HG03457 (cell line): ENCODE data around the gene SRRT.
"Not testable (repeated sequence)": the region's sequence is repeated elsewhere in the genome, so short reads cannot be mapped to it uniquely, and the experiment has no call there.

Experiments
- ATAC-seq: cut with Tn5 transposase; IDR thresholded peaks from one replicate; pipeline ENCODE4 v1.9.1; 2021; ENCODE audit warnings: moderate number of reproducible peaks; ENCODE audit not compliant: unreplicated experiment

The SRRT gene

DNA sequence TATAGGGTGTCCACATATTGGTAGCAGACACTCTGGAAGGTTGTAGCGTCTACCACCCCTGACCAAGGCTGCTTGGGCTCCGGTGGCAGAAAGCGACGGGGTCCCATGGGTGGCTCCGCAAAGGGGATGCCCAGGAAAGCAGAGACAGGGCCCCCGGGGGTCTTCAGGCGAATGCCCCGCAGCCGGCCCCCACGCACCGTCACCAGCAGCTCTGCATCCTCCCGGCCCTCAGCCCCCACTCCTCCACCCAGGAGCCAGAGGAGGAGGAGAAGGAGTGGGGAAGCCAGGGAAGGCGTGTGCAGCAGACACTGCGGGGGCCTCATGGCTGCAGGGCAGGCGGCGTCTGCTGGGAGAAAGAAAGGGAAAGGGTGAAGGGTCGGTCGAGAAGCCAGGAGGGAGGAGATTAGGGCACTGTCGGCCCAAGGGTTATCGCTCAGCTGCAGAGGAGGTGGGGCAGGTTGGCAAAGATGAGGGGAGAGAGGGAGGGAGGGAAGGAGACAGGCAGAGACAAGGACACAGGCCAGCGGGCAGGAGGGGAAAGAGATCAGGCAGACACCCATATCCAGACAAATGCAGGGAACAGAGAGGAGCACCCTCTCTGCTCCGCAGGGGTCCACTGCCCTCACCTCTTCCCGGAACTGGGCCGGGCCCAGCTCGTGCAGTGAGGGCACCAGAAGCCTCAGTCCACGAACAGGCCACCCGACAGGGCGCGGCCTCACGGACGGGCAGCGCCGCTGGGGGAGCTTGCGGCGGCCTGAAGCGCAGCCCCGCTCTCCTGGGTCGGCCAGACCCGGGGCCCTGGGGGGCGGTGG is 19.2 kb downstream of the SRRT start:
- no peak for ATAC-seq

DNA sequence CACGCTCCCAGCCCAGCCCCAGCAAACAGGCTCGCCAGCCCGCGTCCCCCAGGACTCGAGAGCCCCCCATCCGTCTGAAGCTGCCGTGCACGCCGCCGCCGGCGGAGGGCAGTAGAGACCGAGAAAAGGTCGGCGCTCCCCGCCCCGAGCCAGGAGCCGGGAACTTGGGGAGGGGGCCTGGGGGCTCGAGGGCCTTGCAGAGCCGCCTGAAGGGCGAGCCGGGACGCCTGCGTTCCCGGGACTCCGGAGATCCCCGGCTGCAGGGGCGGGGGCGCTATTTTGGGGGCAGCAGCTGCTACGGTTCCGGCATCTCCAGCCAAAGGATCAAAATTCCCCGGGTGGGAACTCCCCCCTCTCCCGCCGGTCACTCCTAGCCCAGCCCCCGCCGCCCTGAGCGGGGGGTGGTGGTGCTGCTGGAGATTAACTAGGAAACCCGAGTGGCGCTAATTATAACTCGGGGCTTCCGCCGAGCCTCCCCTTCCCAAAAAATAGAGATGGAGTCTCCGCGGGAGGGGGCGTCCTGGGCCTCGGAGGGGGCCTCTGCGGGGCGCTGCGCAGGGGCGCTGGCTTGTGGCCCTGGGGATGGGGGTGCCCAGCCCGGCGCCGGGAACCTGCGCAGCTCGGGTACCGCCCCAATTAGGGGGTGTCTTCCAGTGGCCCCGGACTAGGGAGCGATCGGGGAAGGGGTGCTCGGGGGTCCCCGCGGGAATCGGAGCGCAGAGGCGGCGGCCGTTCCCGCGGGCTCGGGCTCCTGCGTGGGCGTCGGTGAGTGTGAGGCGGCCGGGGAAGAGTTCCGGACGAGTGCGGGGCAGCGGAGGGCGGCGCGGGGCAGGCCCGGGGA is 20.2 kb downstream of the SRRT start:
- ATAC-seq: no peak

DNA sequence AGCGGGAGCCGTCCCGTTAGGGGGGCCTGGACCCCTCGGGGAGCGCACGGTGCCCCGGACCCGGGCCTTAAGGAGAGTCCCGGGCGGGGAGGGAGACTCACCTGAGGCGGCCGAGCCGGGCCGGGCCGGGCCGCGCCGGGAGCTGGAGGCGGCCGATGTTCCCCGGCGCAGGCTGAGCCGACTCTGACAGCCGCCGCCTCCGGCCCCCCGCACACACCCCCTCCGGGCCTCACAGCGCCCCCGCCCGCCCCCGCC is 20.7 kb downstream of the SRRT start, which contains the start of gene ACHE:
ACHE (minus strand) TSS at position 188 of the 255 bp plus-strand sequence. CDS start 1,656 bp downstream, outside the sequence.
- no peak for ATAC-seq

DNA sequence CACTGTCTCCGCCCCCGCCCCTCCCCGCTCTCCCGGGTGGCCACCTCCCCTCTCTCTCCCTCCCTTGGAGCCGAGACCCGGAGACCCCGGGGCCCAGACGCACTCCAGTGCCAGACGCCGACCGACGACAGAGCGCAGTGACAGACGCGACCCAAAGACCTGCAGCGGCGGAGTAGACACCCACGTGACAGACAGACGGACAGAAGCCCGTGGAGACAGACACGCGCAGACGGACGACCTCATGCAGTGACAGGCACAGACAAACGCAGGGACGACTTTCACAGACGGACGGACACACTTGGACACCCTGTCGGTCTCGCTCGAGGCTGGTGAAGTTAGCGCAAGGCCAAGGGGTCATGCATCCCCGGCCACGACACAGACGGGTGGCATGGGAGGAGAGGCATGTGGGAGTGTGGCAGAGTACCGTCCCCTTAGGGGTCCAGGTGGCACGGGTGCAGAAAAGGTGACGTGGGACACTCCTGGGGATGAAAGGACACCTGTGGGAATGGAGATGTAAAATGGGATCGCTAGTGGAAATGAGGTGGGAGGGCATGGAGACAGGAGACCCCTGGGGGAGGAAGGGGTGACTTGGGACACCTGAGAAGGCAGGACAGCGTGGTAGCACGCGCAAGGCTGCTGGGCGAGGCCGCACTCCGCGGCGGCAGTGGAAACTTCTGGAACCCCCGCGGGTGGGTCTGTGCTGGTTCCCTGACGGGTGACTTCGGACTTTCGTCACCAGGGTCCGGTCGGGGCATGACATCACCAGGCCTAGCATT is 21.2 kb downstream of the SRRT start:
- ATAC-seq: no peak

DNA sequence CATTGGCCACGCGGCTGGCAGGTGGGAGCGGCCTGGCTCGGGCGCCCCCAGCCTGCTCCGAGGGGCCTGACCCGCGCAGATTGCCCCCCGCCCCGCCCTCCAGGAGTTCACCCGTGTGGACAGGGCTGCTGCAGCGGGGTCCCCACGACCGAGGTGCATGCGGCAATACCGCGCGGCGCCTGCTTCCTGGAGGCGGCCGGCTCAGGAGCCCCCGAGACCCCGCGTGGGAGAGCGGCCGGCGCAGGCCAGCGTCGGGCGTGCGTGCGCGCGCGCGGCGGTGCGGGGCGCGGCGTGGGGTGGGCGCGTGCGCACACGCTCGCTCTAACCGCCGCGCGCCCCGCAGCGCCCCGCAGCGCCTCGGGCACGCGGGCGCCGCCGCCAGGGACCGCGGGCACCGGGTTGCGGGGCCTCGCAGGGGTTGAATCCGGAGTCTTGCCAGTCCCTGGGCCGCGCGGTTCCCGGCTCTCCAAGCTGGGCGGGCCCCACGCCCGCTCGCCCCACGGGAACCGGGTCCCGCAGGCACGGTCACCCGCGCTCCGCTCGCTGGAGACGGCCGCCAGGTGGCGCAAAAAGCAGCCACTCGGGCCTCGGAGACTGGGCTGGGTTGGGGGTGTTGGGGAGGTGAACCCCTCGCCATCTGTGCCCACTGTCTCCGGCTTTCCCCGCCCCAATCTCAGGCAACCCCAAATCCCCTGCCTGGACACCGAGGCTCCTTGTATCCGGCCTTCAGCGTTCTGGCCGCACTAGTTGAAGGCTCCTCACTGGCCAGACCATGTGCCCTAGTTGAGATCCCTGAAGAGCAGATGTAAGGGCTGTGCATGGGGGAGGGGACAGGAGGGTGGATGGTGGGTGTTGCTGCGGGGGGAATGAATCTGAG is 22.1 kb downstream of the SRRT start:
- no peak for ATAC-seq

DNA sequence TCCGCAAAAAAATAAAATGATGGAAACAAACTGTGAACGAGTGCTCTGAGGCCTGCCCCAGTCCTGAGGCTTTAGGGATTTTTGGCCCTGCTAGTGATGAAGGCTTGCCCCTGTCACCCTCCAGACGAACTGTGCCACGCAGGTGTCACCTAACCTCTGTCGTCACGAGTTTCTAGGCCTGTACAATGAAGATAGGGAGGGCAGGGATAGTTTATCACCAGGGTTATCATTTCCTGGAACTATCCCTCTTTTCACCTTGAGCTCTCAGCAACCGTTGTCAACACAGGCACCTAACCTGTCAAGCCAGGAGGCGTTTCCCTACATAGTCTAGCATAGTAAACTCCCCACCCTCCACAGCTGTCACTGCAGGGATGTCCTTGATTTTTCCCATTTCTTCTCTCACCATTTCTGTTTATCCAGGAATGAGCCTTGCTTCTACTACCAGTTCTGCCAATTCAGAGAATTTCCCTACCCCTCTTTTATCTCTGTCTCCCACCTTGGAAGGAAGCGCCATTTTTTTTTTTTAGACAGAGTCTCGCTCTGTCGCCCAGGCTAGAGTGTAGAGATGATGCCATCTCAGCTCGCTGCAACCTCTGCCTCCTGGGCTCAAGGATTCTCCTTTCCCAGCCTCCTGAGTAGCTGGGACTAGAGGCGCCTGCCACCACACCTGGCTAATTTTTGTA is 23.0 kb downstream of the SRRT start:
- no peak for ATAC-seq

DNA sequence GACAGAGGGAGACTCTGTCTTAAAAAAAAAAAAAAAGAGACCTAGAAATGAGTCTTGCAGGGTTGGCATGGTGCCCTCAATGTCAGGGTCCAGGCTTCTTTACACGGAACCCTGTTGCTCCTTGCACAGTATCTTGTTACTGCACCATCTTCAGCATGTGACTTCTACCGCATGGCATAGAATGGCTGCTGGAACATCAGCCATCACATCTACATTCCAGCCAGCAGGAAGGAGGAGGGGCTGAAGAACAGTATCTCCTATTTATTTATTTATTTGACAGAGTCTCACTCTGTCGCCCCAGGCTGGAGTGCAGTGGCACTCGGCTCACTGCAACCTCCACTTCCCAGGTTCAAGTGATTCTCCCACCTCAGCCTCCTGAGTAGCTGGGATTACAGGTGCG is 24.5 kb downstream of the SRRT start:
- ATAC-seq: no peak

DNA sequence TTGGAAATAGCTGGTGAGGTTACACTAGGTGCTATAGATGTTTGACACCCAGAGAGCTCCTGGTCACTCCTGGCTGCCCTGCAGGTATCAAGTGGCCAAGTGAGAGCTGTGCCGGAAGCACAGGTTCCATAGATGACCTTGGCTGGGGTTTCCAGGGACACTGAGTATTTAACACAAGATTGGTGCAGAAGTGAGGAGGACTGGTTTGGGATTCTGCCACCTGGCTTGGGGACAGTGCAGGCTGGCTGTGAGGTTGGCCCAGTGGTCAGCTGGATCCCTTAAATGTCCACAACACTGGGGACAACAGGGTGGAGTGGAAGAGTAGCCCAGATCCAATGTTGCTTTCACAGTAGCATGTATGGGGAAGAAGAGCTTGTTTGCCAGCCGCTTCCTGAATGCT is 26.1 kb downstream of the SRRT start:
- no peak for ATAC-seq

DNA sequence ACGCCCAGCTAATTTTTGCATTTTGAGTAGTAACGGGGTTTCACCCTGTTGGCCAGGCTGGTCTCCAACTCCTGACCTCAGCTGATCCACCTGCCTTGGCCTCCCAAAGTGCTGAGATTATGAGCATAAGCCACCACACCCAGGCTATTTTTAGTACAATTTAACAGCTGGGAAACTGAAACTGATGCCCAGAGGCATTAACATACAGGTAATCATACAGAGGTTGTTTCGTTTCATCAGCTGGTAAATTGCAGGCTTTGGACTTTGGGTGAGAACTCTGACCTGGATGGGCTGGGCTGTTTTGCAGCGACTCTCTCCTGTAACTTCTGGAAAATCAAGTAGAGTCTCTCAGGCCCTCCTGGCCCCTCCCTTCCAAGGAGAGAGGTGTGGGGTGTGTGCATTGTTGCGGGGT is 27.0 kb downstream of the SRRT start:
- ATAC-seq: no peak

DNA sequence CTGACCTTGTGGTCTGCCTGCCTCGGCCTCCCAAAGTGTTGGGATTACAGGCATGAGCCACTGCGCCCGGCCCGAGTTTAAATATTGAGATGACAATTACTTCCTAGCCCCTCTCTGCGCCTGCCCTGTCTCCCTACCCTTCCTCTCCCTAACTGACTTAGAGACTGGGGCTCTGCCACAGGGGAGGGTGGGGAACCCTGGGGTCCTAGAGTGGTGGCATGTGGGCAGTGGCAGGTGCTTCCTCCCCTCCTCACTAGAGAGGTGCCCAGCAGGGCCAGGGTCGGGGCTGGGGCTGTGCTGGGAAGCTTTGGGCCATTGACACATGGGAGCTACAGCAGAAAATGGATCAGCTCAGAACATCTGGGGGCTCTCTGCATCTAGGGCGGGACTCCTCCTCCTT is 27.7 kb downstream of the SRRT start:
- no peak for ATAC-seq

DNA sequence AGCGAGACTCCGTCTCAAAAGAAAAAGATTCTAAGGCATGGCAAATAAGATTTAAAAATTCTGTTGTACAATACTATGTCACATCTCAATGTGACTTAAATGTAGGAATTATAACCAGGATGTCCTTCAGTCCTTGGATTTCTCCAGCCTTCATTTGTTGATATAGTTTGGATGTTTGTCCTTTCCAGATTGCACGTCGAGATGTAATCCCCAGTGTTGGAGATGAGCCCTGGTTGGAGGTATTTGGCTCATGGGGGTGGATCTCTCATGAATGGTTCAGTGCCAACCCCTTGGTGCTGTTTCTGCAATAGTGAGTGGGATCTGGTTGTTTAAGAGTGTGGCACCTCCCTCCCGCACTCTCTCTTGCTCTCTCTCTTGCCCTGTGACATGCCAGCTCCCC is 33.6 kb downstream of the SRRT start:
- ATAC-seq: no peak

DNA sequence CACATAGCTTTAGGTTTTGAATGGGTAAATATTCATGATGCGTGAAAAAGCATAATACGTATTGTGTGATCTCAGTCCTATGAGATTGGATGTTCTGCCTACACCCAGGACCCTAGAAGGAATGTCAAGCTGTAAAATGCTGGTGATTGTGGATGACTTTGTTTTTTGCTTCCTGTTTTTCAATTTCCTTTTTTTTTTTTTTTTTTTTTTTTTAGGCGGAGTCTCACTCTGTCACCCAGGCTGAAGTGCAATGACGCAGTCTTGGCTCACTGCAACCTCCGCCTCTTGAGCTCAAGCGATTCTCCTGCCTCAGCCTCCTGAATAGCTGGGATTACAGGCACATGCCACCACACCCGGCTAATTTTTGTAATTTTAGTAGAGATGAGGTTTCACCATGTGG is 35.5 kb downstream of the SRRT start:
- ATAC-seq: not testable (repeated sequence)

DNA sequence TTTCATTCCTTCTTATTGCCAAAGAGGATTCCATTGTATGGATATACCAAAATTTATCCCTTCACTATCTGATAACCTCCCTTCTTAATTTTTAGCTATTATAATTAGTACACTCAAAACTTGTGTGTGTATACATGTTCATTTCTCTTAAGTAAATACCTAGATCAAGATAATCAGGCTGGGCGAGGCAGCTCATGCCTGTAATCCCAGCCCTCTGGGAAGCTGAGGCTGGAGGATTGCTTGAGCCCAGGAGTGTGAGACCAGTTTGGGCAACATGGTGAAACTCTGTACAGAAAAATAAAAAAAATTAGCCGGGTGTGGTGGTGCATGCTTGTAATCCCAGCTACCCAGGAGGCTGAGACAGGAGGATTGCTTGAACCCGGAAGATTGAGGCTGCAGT is 36.6 kb downstream of the SRRT start:
- ATAC-seq: no peak

DNA sequence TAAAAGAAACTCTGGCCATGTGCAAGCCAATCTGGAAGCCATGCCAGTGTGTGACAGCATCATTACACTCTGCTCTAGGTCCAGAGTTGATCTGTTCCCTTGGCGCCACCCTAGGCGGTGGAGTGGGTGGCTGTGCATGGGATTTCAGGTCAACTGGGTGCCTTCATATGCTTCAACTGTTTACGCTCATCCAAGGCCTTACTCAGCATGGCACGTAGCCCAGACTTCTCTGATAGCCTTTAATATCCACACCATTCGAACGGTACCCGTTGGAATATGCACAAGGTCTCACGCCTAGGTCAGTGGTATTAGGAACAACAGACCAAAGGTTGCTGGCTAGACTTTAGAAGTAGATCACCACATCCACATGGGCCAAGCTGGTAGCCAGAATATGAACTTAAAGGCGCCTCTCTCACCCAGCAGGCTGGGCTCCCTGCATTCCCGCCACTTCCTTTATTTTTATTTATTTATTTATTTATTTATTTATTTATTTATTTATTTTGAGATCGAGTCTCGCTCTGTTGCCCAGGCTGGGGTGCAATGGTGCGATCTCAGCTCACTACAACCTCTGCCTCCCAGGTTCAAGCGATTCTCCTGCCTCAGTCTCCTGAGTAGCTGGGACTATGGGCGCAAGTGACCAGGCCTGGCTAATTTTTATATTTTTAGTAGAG is 39.4 kb downstream of the SRRT start:
- ATAC-seq: no peak

DNA sequence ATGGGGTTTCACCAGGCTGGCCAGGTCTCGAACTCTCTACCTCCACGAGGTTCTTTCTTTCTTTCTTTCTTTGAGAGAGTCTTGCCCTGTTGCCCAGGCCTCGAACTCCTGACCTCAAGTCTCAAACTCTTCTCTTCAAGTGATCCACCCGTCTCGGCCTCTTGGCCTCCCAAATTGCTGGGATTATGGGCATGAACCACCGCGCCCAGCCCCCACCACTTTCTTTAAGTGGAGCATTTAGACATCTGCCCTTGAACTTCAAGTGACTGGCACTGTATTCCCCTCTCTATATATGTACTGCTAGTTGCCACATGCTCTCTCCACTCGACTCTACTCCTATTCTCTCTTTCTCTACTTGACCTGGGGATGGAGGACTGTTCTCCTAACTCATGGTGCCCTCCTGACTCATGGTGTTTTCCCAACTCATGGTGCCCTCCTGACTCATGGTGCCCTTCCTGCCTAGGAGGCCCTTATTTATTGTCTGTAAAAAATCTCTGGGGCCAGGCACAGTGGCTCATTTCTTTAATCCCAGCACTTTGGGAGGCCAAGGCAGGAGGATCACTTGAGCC is 40.1 kb downstream of the SRRT start:
- no peak for ATAC-seq

DNA sequence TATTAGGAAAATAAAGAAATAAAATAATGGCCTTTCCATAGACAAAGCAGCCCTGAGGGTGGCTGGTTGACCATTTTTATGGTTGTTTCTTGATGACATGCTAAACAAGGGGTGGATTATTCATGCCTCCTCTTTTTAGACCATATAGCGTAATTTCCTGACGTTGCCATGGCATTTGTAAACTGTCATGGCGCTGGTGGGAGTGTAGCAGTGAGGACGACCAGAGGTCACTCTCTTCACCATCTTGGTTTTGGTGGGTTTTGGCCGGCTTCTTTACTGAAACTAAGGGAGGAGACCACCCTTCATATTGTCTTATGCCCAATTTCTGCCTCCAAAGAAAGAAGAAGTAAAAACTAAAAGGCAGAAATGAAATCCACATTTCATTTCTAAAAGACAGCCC is 44.4 kb downstream of the SRRT start:
- ATAC-seq: not testable (repeated sequence)

DNA sequence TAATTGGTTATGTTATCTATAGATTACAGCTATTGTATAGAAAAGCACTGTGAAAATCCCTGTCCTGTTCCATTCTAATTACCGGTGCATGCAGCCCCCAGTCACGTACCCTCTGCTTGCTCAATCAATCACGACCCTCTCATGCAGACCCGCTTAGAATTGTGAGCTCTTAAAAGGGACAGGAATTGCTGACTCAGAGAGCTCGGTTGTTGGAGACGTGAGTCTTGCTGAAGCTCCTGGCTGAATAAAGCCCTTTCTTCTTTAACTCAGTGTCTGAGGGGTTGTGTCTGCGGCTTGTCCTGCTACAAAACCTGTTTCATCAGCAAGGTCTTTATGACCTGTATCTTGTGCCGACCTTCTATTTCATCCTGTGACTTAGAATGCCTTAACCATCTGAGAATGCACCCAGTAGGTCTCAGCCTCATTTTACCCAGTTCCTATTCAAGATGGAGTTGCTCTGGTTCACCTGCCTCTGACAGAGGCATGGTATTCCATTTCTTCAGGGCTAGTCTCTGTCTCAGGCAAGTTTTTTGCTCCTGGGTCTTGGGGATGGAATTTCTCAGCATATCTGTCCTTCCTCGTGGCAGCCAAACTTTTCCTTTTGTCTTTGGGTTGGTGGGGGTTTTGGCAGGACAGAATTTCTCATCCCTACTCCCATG is 45.0 kb downstream of the SRRT start:
- ATAC-seq: not testable (repeated sequence)

DNA sequence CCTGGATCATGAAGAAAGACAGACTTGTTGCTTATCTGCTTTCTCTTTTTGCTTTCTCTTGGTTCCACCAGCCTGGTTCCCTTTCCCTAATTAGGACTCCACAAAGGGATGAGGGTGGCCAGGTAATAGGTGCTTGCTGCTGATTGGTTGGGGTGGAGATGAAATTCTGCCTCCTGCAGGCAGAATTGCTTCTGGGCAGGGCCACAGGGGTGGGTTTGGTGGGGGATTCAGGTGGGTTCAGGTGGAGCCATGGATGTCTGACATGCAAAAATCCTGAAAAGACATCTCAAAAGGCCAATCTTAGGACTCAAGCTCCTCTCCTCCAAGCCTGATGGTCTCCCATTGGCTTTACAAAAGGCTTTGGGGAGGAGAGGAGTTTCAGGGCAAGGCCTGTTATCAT is 46.1 kb downstream of the SRRT start:
- no peak for ATAC-seq

DNA sequence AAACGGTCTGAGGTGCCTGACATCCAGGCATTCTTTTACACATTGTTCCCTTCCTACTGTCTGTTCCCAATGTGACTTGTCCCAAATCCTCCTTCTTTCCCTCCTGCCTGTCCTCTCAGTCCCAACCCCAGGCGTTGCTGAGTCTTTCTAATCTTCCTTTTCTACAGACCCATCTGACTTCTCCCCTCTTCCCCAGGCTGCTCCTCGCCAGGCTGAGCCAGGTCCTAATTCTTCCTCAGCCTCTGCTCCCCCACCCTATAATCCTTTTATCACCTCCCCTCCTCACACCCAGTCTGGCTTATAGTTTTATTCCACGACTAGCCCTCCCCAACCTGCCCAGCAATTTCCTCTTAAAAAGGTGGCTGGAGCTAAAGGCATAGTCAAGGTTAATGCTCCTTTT is 48.7 kb downstream of the SRRT start:
- ATAC-seq: not testable (repeated sequence)
